GM23248 (cell line): ENCODE results near the gene CALB2.

ENCODE experiments used
- EZH2 ChIP-seq: fragments of 200-600 bp; sonication (generic); IDR thresholded peaks from 2 replicates; pipeline ENCODE4 v1.6.1; 2018; ENCODE audit warnings: antibody characterized with exemption, mild to moderate bottlenecking; ENCODE audit not compliant: insufficient read depth, poor library complexity, severe bottlenecking
- EZH2phosphoT487 ChIP-seq: fragments of 200-600 bp; sonication (generic); IDR thresholded peaks from 2 replicates; pipeline ENCODE4 v1.6.1; 2018; ENCODE audit warnings: antibody characterized with exemption, moderate library complexity, mild to moderate bottlenecking, low read depth; ENCODE audit not compliant: insufficient read depth

- no peak for TF ChIP-seq EZH2
- no peak for TF ChIP-seq EZH2phosphoT487
Observed at GRCh38 chr16:71436473-71436872, 78.0 kb downstream of the CALB2 start.
